ENCODE results near the gene ESF1.

Gene ESF1

GRCh38 chr20:13794667-13795066 lies 9.9 kb upstream of the ESF1 start:
- Histone ChIP-seq H4K20me1 (peaks cover 0 to 64% (median 28%) of the 10 kb centered on the region in 11 experiments; a peak in 15 of 22 replicates), H3K9ac (no peak overlapping the region), H3K27me3 (no peaks in the 10 kb centered on the region), H3K9me3 (replicated peaks in 1 of 11) (no peaks in the 10 kb centered on the region), H3K4me2 (no peak overlapping the region), H3K4me3 (no peak overlapping the region), H3K4me1 (peaks cover 0 to 18% (median 0%) of the 10 kb centered on the region in 10 experiments; a peak in 4 of 20 replicates), H3K27ac (no peak overlapping the region), H3K36me3 (peaks cover 98 to 100% (median 100%) of the 10 kb centered on the region in 11 experiments)
- no peak for TF ChIP-seq Cebpa-rat (IDR thresholded peaks at IDR 0.05)

GRCh38 chr20:13793001-13793400 lies 8.3 kb upstream of the ESF1 start:
- Histone ChIP-seq H3K27me3 (no peaks in the 10 kb centered on the region), H3K27ac (no peak overlapping the region), H3K9ac (no peak overlapping the region), H3K4me3 (no peak overlapping the region), H4K20me1 (peaks cover 0 to 72% (median 32%) of the 10 kb centered on the region in 11 experiments; a peak in 16 of 22 replicates), H3K36me3 (peaks cover 90 to 99% (median 91%) of the 10 kb centered on the region in 11 experiments), H3K9me3 (replicated peaks in 1 of 11) (no peaks in the 10 kb centered on the region), H3K4me2 (no peak overlapping the region), H3K4me1 (peaks cover 0 to 18% (median 0%) of the 10 kb centered on the region in 10 experiments; a peak in 4 of 20 replicates)
- TF ChIP-seq Cebpa-rat (IDR thresholded peaks at IDR 0.05) = no peak

GRCh38 chr20:13791540-13792459 lies 7.1 kb upstream of the ESF1 start:
- Histone ChIP-seq H3K27me3 (no peaks in the 10 kb centered on the region), H3K4me1 (peaks cover 7 to 30% (median 11%) of the 10 kb centered on the region in 10 experiments), H3K27ac (no peak overlapping the region), H3K36me3 (peaks cover 78 to 98% (median 89%) of the 10 kb centered on the region in 11 experiments), H3K4me3 (no peak overlapping the region), H4K20me1 (peaks cover 6 to 83% (median 32%) of the 10 kb centered on the region in 11 experiments; a peak in 16 of 22 replicates), H3K4me2 (peak overlapping the region in 2 of 11 experiments; percentile 21 to 38; a peak in 4 of 22 replicates), H3K9ac (peak overlapping the region in 1 of 11 experiments; percentile 9; a peak in 1 of 22 replicates), H3K9me3 (replicated peaks in 1 of 11) (no peaks in the 10 kb centered on the region)
- TF ChIP-seq Cebpa-rat (IDR thresholded peaks at IDR 0.05) = no peak

- Histone ChIP-seq H3K9me3 (replicated peaks in 1 of 11) (no peaks in the 10 kb centered on the region), H3K9ac (no peak overlapping the region)
Observed at GRCh38 chr20:13790708-13791107, 6.0 kb upstream of the ESF1 start.

GRCh38 chr20:13788167-13788834 lies 3.6 kb upstream of the ESF1 start:
- TF ChIP-seq Cebpa-rat (IDR thresholded peaks at IDR 0.05) = 0 out of 22 replicates have a peak, but pooled peaks of 1 of the 11 experiments have one; percentile 11
- no peak overlapping the region for H3K9ac ChIP-seq
- H3K27ac ChIP-seq = no peak overlapping the region
- H3K9me3 ChIP-seq (replicated peaks in 1 of 11) = no peaks in the 10 kb centered on the region
- H3K4me1 ChIP-seq = peaks cover 23 to 49% (median 30%) of the 10 kb centered on the region in 10 experiments
- H3K36me3 ChIP-seq = peaks cover 44 to 67% (median 54%) of the 10 kb centered on the region in 11 experiments
- H3K27me3 ChIP-seq = no peaks in the 10 kb centered on the region
- H4K20me1 ChIP-seq = peaks cover 20 to 74% (median 40%) of the 10 kb centered on the region in 11 experiments; a peak in 17 of 22 replicates
- H3K4me2 ChIP-seq = peak overlapping the region in 1 of 11 experiments; percentile 95; a peak in 1 of 22 replicates
- H3K4me3 ChIP-seq = no peak overlapping the region

More at GRCh38 chr20:13790708-13791107, 6.0 kb upstream of the ESF1 start:
- peaks cover 15 to 86% (median 40%) of the 10 kb centered on the region in 11 experiments; a peak in 17 of 22 replicates for H4K20me1 ChIP-seq
- H3K4me2 ChIP-seq = no peak overlapping the region
- H3K36me3 ChIP-seq = peaks cover 67 to 91% (median 78%) of the 10 kb centered on the region in 11 experiments
- no peak overlapping the region for H3K4me3 ChIP-seq
- no peak for TF ChIP-seq Cebpa-rat (IDR thresholded peaks at IDR 0.05)
- no peaks in the 10 kb centered on the region for H3K27me3 ChIP-seq
- H3K4me1 ChIP-seq = peaks cover 18 to 41% (median 22%) of the 10 kb centered on the region in 10 experiments
- no peak overlapping the region for H3K27ac ChIP-seq

- Histone ChIP-seq H3K36me3 (peaks cover 40 to 65% (median 52%) of the 10 kb centered on the region in 11 experiments), H3K4me1 (peaks cover 24 to 42% (median 34%) of the 10 kb centered on the region in 10 experiments), H3K27me3 (no peaks in the 10 kb centered on the region), H4K20me1 (peaks cover 9 to 61% (median 28%) of the 10 kb centered on the region in 11 experiments; a peak in 16 of 22 replicates), H3K9ac (peak overlapping the region; percentile 82 to 94 (median 92)), H3K27ac (peak overlapping the region in 10 of 11 experiments; percentile 79 to 94 (median 90); a peak in 17 of 22 replicates), H3K4me3 (peak overlapping the region; percentile 76 to 96 (median 85)), H3K9me3 (replicated peaks in 1 of 11) (no peaks in the 10 kb centered on the region), H3K4me2 (peak overlapping the region; percentile 85 to 98 (median 95))
- no peak for TF ChIP-seq Cebpa-rat (IDR thresholded peaks at IDR 0.05)
Observed at GRCh38 chr20:13786143-13786828, 1.6 kb upstream of the ESF1 start.

- peaks cover 37 to 65% (median 52%) of the 10 kb centered on the region in 11 experiments for H3K36me3 ChIP-seq
Observed at GRCh38 chr20:13784271-13784892, 337 bp downstream of the ESF1 start.

More at GRCh38 chr20:13784271-13784892, 337 bp downstream of the ESF1 start:
- no peaks in the 10 kb centered on the region for H3K9me3 ChIP-seq (replicated peaks in 1 of 11)
- H3K4me2 ChIP-seq = peak overlapping the region; percentile 71 to 98 (median 90)
- no peak for TF ChIP-seq Cebpa-rat (IDR thresholded peaks at IDR 0.05)
- H4K20me1 ChIP-seq = peaks cover 5 to 56% (median 21%) of the 10 kb centered on the region in 11 experiments; a peak in 16 of 22 replicates
- H3K9ac ChIP-seq = peak overlapping the region; percentile 82 to 94 (median 92)
- H3K27ac ChIP-seq = peak overlapping the region; percentile 79 to 94 (median 90); a peak in 21 of 22 replicates
- H3K4me1 ChIP-seq = peaks cover 32 to 55% (median 45%) of the 10 kb centered on the region in 10 experiments
- H3K27me3 ChIP-seq = no peaks in the 10 kb centered on the region
- peak overlapping the region; percentile 76 to 96 (median 85) for H3K4me3 ChIP-seq

Data from BLaER1 treated with 17β-estradiol and CSF1 and Interleukin-3, amounts not matched to agents 10 nM and 100 nM (cell line).